CD14-positive monocyte (primary cell): ENCODE measurements around the gene HIGD2B. TPM values are rescaled to one million over a fixed set of nuclear protein-coding genes. Genes with fewer than 3 reads are reported as not detected.

Source experiments
- DNase-seq, 3 donors: peaks; one replicate each; pipeline ENCODE4 v3.0.0-alpha.2; 2011 to 2022
- H2AFZ ChIP-seq: 2 replicates; pipeline ENCODE4 v1.6.0; 2012; ENCODE audit warnings: mild to moderate bottlenecking, low read depth, low read length, inconsistent platforms; ENCODE audit not compliant: insufficient read depth, poor library complexity, severe bottlenecking
- H3K27ac ChIP-seq, 2 donors: 1 replicate in 1 of 2; 2 replicates in 1 of 2; pipeline ENCODE4 v1.5.1; 2012 to 2013; ENCODE audit warnings: low read length in 2 of 2, control low read depth in 1 of 2, inconsistent platforms in 1 of 2, low read depth in 1 of 2, mild to moderate bottlenecking in 1 of 2
- H3K27me3 ChIP-seq, 2 donors: one replicate each; pipeline versions ENCODE4 v1.6.0 to v1.6.1; 2011 to 2013; ENCODE audit warnings: low read length in 2 of 2; ENCODE audit not compliant: control insufficient read depth in 2 of 2, insufficient read depth in 2 of 2
- H3K36me3 ChIP-seq, 2 donors: replicated peaks in 1 of 2; 1 replicate in 1 of 2; 2 replicates in 1 of 2; pipeline versions ENCODE4 v1.5.1 to v1.6.1; 2012 to 2013; ENCODE audit warnings: low read length in 2 of 2, control low read depth in 1 of 2, inconsistent platforms in 1 of 2, mild to moderate bottlenecking in 1 of 2; ENCODE audit not compliant: insufficient read depth in 2 of 2, control insufficient read depth in 1 of 2
- H3K4me1 ChIP-seq, 2 donors: 1 replicate in 1 of 2; 2 replicates in 1 of 2; pipeline versions ENCODE4 v1.5.1 to v1.6.1; 2012 to 2013; ENCODE audit warnings: low read length in 2 of 2, control low read depth in 1 of 2, inconsistent platforms in 1 of 2, mild to moderate bottlenecking in 1 of 2, moderate library complexity in 1 of 2; ENCODE audit not compliant: insufficient read depth in 2 of 2, control insufficient read depth in 1 of 2
- H3K4me2 ChIP-seq: replicated peaks from 2 replicates; pipeline ENCODE3; 2012; ENCODE audit warnings: low read length, moderate library complexity, mild to moderate bottlenecking; ENCODE audit not compliant: poor library complexity, severe bottlenecking; ENCODE audit errors: extremely low read depth
- H3K4me3 ChIP-seq, 3 experiments: fragments of 200-600 bp in 1 of 3; sonication (generic) in 1 of 3; replicated peaks in 1 of 3; 1 replicate in 2 of 3; 2 replicates in 1 of 3; pipeline ENCODE4 v1.5.1; 2011 to 2013; ENCODE audit warnings: low read length in 3 of 3, mild to moderate bottlenecking in 3 of 3, control low read depth in 2 of 3, low read depth in 2 of 3, inconsistent platforms in 1 of 3, moderate library complexity in 1 of 3
- H3K79me2 ChIP-seq: 2 replicates; pipeline ENCODE4 v1.6.0; 2012; ENCODE audit warnings: mild to moderate bottlenecking, control low read depth, inconsistent platforms, low read length, moderate library complexity; ENCODE audit not compliant: insufficient read depth
- H3K9ac ChIP-seq: 2 replicates; pipeline ENCODE4 v1.6.0; 2017; ENCODE audit warnings: low read length, mild to moderate bottlenecking; ENCODE audit not compliant: insufficient read depth, poor library complexity, severe bottlenecking
- H3K9me3 ChIP-seq, 2 donors: replicated peaks in 1 of 2; 1 replicate in 1 of 2; 2 replicates in 1 of 2; pipeline versions ENCODE4 v1.5.1 to v1.6.1; 2012 to 2013; ENCODE audit warnings: low read length in 2 of 2, control low read depth in 1 of 2; ENCODE audit not compliant: control insufficient read depth in 1 of 2, insufficient read depth in 1 of 2
- H4K20me1 ChIP-seq: 2 replicates; pipeline ENCODE4 v1.6.0; 2012; ENCODE audit warnings: mild to moderate bottlenecking, low read length, control low read depth, moderate library complexity; ENCODE audit not compliant: insufficient read depth
- H3K27ac Mint-ChIP-seq, 7 donors: one replicate each; pipeline ENCODE4 v1.8.0; 2020; ENCODE audit warnings: mild to moderate bottlenecking in 7 of 7, mixed read lengths in 7 of 7, moderate library complexity in 6 of 7, inconsistent platforms in 2 of 7
- H3K27me3 Mint-ChIP-seq, 3 donors: one replicate each; pipeline ENCODE4 v1.8.0; 2021 to 2022; ENCODE audit warnings: low read depth in 3 of 3, mild to moderate bottlenecking in 3 of 3, mixed read lengths in 3 of 3, moderate library complexity in 3 of 3, inconsistent platforms in 1 of 3
- H3K36me3 Mint-ChIP-seq, 2 donors: one replicate each; pipeline ENCODE4 v1.8.0; 2020; ENCODE audit warnings: mixed read lengths in 2 of 2, inconsistent platforms in 1 of 2, mild to moderate bottlenecking in 1 of 2
- H3K4me1 Mint-ChIP-seq: one replicate; pipeline ENCODE4 v1.8.0; 2020; ENCODE audit warnings: mild to moderate bottlenecking, mixed read lengths
- H3K4me3 Mint-ChIP-seq, 2 donors: one replicate each; pipeline ENCODE4 v1.8.0; 2020; ENCODE audit warnings: mild to moderate bottlenecking in 2 of 2, mixed read lengths in 2 of 2, moderate library complexity in 1 of 2
- H3K9me3 Mint-ChIP-seq, 7 donors: one replicate each; pipeline ENCODE4 v1.8.0; 2020 to 2022; ENCODE audit warnings: mixed read lengths in 7 of 7, mild to moderate bottlenecking in 6 of 7, moderate library complexity in 6 of 7, inconsistent platforms in 2 of 7
- CTCF ChIP-seq: fragments of 200-600 bp; IDR thresholded peaks from one replicate; pipeline ENCODE4 v1.8.0; 2022; ENCODE audit warnings: antibody characterized with exemption, mild to moderate bottlenecking
- WGBS: methylation state at CpG from one replicate; pipeline ENCODE4 v1.1.5; 2013; ENCODE audit warnings: missing lambda C conversion rate; ENCODE audit not compliant: insufficient coverage; 5-methylcytosine and 5-hydroxymethylcytosine counted together
- intact Hi-C, 2 donors: fragments of 100-400 bp; cut with micrococcal nuclease; formaldehyde crosslinking; loops; one replicate each; pipeline versions ENCODE4 v1.15.0 to v1.15.1; 2023
- polyA plus RNA-seq, 3 donors: library from polyadenylated mRNA; depleted of rRNA in 1 of 3; unstranded in 2 of 3; stranded (reverse) in 1 of 3; fragments of 300-500 nt in 2 of 3; fragments of >200 nt in 1 of 3; fragmentation: Illumina TruSeq in 2 of 3; gene quantifications; 1 replicate in 2 of 3; 2 replicates in 1 of 3; pipeline ENCODE4 v1.2.3, GENCODE V29; 2012 to 2021

Gene HIGD2B
- polyA plus RNA-seq, 3 donors, result not detected

GRCh38 chr15:72706266-72706665 lies 20.3 kb upstream of the HIGD2B start:
- no peaks in the 10 kb centered on the region for H3K27me3 ChIP-seq
- no peak overlapping the region for H3K27ac ChIP-seq
- H3K4me3 ChIP-seq, result no peak overlapping the region
- H3K4me3 Mint-ChIP-seq, result no peak overlapping the region
- no peaks in the 10 kb centered on the region for H4K20me1 ChIP-seq
- 93% methylated on average over 3 of the region's 11 CpGs for WGBS
- H3K9me3 Mint-ChIP-seq, result no peaks in the 10 kb centered on the region
- peaks cover 6% of the 10 kb centered on the region for H3K4me1 Mint-ChIP-seq
- H3K27me3 Mint-ChIP-seq, result no peaks in the 10 kb centered on the region
- H3K4me2 ChIP-seq, result no peak overlapping the region
- H3K4me1 ChIP-seq, result no peaks in the 10 kb centered on the region
- H2AFZ ChIP-seq, result no peak overlapping the region
- H3K27ac Mint-ChIP-seq, result no peak overlapping the region
- no peaks in the 10 kb centered on the region for H3K36me3 ChIP-seq
- no peaks in the 10 kb centered on the region for H3K36me3 Mint-ChIP-seq
- no peak for TF ChIP-seq CTCF
- intact Hi-C loops, result no loop called here
- no peaks in the 10 kb centered on the region for H3K9me3 ChIP-seq
- H3K9ac ChIP-seq, result no peak overlapping the region
- no peak for DNase-seq
- no peaks in the 10 kb centered on the region for H3K79me2 ChIP-seq

- no peak for TF ChIP-seq CTCF
- WGBS, result 100% methylated on average over 3 of the region's 9 CpGs
- H3K27me3 ChIP-seq, result no peaks in the 10 kb centered on the region
- H2AFZ ChIP-seq, result no peak overlapping the region
- Mint-ChIP-seq H3K9me3 (no peaks in the 10 kb centered on the region), H3K4me3 (no peak overlapping the region), H3K4me1 (no peaks in the 10 kb centered on the region), H3K36me3 (no peaks in the 10 kb centered on the region), H3K27me3 (no peaks in the 10 kb centered on the region), H3K27ac (no peak overlapping the region)
- H3K36me3 ChIP-seq, result no peaks in the 10 kb centered on the region
- H4K20me1 ChIP-seq, result no peaks in the 10 kb centered on the region
- no peak overlapping the region for H3K4me2 ChIP-seq
- DNase-seq, result no peak
- H3K79me2 ChIP-seq, result no peaks in the 10 kb centered on the region
- H3K27ac ChIP-seq, result no peak overlapping the region
- H3K9me3 ChIP-seq, result no peaks in the 10 kb centered on the region
- H3K4me3 ChIP-seq, result no peak overlapping the region
- H3K4me1 ChIP-seq, result no peaks in the 10 kb centered on the region
- no peak overlapping the region for H3K9ac ChIP-seq
- intact Hi-C loops, result no loop called here
Measured at GRCh38 chr15:72700076-72700475, 14.1 kb upstream of the HIGD2B start.
